WI38 (cell line): ENCODE results near the gene FOXO6.

Source experiments
- H3K4me3 ChIP-seq: 2 replicates; pipeline ENCODE4 v1.5.1; 2011; ENCODE audit warnings: low read depth, mild to moderate bottlenecking, control low read depth, low read length
- TF ChIP-seq, protein P1 (sequence below): IDR thresholded peaks from 2 replicates; pipeline ENCODE4 v1.5.1; 2012; ENCODE audit warnings: low read depth, mild to moderate bottlenecking, control low read depth, low read length

FOXO6 gene

DNA sequence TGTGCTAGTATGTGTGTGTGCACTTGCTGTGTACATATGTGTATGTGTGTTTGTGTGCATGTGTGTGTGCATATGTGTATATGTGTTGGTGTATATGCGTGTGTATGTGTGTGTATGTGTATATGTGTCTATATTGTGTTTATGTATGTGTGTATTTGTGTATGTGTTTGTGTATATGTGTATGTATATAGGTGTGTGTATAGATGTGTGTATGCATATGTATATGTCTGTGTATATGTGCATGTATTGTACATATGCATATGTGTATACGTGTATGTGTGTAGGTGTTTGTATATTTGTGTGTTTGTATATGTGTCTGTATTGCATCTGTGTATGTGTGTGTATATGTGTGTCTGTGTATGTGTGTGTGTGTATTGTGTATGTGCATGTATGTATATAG is 64.1 kb downstream of the FOXO6 start:
- TF ChIP-seq, protein P1, sequence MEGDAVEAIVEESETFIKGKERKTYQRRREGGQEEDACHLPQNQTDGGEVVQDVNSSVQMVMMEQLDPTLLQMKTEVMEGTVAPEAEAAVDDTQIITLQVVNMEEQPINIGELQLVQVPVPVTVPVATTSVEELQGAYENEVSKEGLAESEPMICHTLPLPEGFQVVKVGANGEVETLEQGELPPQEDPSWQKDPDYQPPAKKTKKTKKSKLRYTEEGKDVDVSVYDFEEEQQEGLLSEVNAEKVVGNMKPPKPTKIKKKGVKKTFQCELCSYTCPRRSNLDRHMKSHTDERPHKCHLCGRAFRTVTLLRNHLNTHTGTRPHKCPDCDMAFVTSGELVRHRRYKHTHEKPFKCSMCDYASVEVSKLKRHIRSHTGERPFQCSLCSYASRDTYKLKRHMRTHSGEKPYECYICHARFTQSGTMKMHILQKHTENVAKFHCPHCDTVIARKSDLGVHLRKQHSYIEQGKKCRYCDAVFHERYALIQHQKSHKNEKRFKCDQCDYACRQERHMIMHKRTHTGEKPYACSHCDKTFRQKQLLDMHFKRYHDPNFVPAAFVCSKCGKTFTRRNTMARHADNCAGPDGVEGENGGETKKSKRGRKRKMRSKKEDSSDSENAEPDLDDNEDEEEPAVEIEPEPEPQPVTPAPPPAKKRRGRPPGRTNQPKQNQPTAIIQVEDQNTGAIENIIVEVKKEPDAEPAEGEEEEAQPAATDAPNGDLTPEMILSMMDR, result no peak
- H3K4me3 ChIP-seq, result no peak overlapping the region

- H3K4me3 ChIP-seq, result no peak overlapping the region
- TF ChIP-seq, protein P1, result no peak
These were observed 65.1 kb downstream of the FOXO6 start for GRCh38 chr1:41426201-41426890.

DNA sequence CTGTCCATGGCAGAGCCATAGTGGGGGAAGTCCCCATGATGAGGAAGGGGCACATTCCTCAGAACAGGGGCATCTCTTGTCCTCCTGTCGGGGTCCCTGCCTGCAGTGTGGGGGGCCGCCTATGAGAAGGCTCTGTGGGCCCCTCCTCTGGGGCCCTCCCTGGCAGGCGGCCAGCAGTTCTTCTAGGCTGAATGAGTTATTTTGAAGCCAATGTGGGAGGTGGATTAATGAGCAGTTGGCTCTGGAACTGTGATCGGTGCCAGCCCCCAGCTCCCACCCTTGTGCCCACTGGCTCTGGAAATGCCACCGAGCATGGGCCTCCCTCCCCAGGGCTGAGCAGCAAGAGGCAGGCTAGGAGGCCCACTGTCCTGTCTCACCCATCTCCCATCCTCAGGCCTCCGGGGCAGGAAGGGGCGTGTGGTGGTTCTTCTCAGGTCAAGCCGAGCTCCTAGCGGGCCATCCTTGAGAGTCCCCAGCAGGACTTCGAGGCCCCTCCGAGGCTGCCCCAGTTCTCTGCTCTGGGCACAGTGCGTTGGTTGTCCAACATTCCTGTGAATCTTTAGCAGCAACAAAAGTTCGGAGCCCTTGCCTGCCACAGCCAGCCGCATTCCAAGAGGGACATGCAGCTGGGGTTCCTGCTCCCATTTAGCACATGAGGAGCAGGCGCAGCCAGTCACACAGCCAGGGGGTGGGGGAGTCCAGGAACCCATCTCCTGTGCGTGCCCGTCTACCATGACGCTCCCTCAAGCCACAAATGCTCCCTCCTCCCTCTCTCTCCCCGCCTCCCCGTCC is 66.1 kb downstream of the FOXO6 start:
- no peak overlapping the region for H3K4me3 ChIP-seq

GRCh38 chr1:41427916-41428737 is 66.9 kb downstream of the FOXO6 start:
- H3K4me3 ChIP-seq, result no peak overlapping the region
- TF ChIP-seq, protein P1, result no peak

More for the DNA sequence above, 66.1 kb downstream of the FOXO6 start:
- TF ChIP-seq, protein P1, result no peak

GRCh38 chr1:41428738-41429640 is 67.8 kb downstream of the FOXO6 start:
- no peak overlapping the region for H3K4me3 ChIP-seq
- TF ChIP-seq, protein P1, result no peak

GRCh38 chr1:41429641-41430035 is 68.4 kb downstream of the FOXO6 start:
- H3K4me3 ChIP-seq, result no peak overlapping the region
- TF ChIP-seq, protein P1, result no peak
